Thyroid gland (tissue), 4 donors: ENCODE measurements around the gene EZR.

Experiments
- CTCF ChIP-seq, 6 experiments: fragments of 200-600 bp in 3 of 6; fragments of 450-650 bp in 3 of 6; sonication (generic) in 3 of 6; IDR thresholded peaks; one replicate each; pipeline ENCODE4 v1.5.1; 2016 to 2019; ENCODE audit warnings: antibody characterized with exemption in 6 of 6, mild to moderate bottlenecking in 2 of 6, inconsistent platforms in 1 of 6, moderate library complexity in 1 of 6
- POLR2A ChIP-seq, 2 donors: fragments of 450-650 bp; IDR thresholded peaks; one replicate each; pipeline ENCODE4 v1.6.1; 2017; ENCODE audit warnings: antibody characterized with exemption in 2 of 2, mild to moderate bottlenecking in 2 of 2, moderate library complexity in 1 of 2

- no peak for TF ChIP-seq CTCF (IDR thresholded peaks at IDR 0.05)
- TF ChIP-seq POLR2A (IDR thresholded peaks at IDR 0.05) = no peak
Observed at GRCh38 chr6:158775832-158776231, 43.3 kb downstream of the EZR start.
